C4-2B (cell line): ENCODE measurements around the gene ZHX3.

Experiments used
- ZFX ChIP-seq: fragments of 450-650 bp; IDR thresholded peaks from 2 replicates; pipeline ENCODE4 v1.6.1; 2017
- TF ChIP-seq, protein P1 (sequence below): fragments of 450-650 bp; conservative IDR thresholded peaks from 2 replicates; pipeline ENCODE4 v1.5.1; 2017; ENCODE audit warnings: mild to moderate bottlenecking

DNA sequence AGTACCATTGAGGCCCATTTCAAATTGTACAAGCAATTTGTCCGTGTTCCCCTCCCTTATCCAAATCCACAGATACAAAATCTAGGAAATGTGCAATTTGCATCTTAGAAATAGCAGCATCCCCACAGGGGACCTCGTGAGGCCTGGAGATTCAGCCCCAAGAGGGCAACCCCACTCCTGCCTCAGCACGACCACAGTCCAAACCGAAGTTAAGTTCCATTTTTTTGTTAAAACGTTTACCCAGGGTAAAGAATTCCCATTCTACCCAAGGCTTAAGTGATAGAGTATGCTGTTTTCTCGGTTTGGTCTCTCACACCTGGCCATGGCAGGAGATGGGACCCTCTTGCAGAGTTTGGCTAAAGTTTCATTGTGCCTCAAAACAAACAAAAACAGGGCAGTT lies 139.0 kb downstream of the ZHX3 start:
- TF ChIP-seq, protein P1, sequence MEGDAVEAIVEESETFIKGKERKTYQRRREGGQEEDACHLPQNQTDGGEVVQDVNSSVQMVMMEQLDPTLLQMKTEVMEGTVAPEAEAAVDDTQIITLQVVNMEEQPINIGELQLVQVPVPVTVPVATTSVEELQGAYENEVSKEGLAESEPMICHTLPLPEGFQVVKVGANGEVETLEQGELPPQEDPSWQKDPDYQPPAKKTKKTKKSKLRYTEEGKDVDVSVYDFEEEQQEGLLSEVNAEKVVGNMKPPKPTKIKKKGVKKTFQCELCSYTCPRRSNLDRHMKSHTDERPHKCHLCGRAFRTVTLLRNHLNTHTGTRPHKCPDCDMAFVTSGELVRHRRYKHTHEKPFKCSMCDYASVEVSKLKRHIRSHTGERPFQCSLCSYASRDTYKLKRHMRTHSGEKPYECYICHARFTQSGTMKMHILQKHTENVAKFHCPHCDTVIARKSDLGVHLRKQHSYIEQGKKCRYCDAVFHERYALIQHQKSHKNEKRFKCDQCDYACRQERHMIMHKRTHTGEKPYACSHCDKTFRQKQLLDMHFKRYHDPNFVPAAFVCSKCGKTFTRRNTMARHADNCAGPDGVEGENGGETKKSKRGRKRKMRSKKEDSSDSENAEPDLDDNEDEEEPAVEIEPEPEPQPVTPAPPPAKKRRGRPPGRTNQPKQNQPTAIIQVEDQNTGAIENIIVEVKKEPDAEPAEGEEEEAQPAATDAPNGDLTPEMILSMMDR: no peak
- TF ChIP-seq ZFX: no peak
